Cardiac septum (tissue), 1 donor: ENCODE data around the gene PRKN. TPM values are rescaled to one million over a fixed set of nuclear protein-coding genes. Genes with fewer than 3 reads are reported as not detected.

Experiments used
- DNase-seq: peaks from one replicate; pipeline ENCODE4 v3.0.0-alpha.2; 2020; ENCODE audit warnings: low spot score
- intact Hi-C: fragments of 100-400 bp; cut with DNase I; formaldehyde crosslinking; loops from one replicate; pipeline ENCODE4 v1.14.0; 2022
- total RNA-seq: library from RNA; stranded (reverse); fragmentation: NEBNext Ultra II Directional; extraction: Animal tissue kit (Norgen Biotek cat#: 25700); gene quantifications from one replicate; pipeline ENCODE4 v1.2.1, GENCODE V29; 2021
- donor health status: DM: no; HTN: no; CAD: no.

Gene PRKN
- total RNA-seq, 1 donor from 2014 or later: 23.2 TPM

DNA sequence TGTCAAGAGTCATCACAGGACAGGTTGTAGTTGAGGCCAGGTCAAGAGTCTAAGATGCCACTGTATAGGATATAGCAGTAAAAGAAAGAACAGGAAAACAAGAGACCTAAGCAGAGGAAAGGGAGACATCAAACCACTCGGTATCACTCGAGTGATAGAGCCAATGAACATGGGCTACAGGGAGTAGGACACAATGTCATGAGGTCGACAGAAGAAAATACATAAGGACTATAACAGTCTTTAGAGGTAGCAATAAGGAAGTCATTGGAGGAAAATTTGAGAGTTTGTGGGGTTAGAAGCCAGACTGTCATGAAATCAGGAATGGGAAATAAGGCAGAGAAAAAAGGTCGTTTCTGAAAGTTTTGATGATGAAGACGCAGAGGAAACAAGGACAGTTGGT is 99.7 kb downstream of the PRKN start:
- intact Hi-C loops: no loop called here
- DNase-seq: no peak

DNA sequence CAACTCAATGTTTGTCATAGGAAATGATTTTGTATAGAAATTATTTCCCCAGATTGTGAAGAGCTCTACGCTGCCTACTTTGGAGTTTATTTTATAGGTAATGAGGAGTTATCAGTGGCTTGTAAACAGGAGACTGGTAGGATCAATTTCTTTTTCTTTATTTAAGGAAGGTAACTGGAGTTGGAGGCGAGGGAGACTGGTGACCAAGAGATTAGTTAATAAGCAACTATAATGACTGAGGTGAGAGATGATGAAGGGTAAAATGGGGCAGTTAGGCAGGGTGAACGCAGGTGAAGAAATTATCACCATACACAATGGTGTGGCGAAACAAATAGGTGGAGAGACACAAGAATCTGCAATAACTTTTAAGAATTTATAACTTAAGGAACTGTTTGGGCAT is 100.2 kb downstream of the PRKN start:
- intact Hi-C loops: no loop called here
- no peak for DNase-seq

DNA sequence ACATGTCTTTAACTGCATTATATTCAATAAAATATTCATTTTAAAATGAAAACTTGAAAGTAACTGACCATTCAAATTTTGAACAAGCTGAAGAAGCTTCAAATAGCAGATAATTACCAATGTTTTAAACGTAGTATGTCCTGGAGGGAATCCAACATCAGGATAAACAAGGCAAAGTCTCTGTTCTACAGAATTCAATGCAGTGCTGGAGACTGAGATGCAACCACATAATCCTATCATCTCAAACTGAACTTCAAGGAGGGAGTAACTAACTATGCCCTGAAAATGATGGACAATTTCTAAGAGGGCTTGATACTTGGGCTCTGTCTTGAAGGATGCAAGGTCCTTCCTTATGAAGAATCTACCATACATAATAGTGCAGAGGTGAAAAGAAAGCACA is 100.7 kb downstream of the PRKN start:
- no peak for DNase-seq
- intact Hi-C loops: no loop called here

DNA sequence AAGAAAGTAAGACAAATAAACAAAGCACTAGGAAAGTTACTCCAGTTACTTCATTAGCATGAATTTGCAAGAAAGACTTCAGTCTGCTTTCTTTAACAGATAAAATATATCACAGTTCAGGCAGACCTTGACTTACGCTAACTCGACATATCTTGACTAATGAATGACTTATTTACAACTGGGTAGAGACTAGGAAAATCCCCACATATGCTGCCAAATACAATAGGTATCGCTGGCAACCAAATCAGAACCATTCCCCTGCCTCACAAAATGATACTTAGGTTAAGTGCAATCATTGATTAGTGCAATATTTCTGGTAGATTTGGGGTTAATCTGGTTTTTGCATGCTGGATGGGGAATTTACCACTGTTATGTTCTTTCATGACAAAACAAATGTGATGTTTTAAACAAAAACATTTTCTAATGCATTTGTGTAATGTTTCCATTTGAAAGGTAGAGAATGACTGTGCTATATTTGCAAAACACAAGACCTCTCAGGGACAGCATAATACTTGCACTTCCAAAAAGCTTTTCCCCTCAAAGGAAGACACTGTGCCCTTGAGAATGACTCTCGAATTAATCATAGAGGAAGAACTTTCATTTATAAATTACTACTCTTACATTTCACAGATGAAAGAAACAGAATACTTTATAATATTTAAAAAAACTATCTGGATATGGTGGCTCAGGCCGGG is 101.6 kb downstream of the PRKN start:
- intact Hi-C loops: no loop called here
- no peak for DNase-seq

DNA sequence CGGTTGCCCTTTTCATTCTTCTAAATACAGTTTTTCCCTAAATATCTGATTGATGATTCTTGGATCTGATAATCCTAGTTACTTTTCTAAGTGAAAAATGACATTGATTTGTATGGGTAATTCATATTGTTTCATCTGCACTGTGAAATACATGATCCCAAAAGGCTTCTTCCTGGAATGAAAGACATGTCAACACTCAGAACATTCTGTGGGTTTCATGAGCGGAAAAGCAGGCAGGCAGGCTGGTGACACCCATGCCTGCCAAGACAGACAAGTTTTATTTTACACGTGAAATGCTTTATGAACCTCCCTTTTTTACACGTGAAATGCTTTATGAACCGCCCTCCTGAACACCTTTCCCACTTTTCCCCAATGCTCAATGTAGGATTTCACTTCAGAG is 105.0 kb downstream of the PRKN start:
- intact Hi-C loops: no loop called here

DNA sequence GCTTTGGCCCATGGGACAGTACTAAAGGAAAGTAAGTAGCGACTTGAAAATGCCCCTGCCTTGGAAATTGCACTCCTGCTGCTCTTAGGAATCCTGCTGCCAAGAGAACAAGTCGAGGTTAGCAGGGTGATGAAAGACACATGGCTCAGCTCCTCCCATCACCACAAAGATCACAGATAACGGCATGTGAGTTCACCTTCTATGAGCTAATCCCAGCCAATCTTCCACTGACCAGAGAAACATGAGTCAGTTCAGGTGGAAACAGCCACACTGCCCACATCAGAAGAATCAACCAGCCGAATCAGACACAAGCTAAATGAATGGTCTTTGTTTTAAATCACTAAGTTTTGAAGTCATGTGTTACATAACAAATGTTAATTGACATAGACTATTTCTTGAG is 106.3 kb downstream of the PRKN start:
- DNase-seq: no peak
- intact Hi-C loops: no loop called here

More for the DNA sequence above, 105.0 kb downstream of the PRKN start:
- DNase-seq: no peak

DNA sequence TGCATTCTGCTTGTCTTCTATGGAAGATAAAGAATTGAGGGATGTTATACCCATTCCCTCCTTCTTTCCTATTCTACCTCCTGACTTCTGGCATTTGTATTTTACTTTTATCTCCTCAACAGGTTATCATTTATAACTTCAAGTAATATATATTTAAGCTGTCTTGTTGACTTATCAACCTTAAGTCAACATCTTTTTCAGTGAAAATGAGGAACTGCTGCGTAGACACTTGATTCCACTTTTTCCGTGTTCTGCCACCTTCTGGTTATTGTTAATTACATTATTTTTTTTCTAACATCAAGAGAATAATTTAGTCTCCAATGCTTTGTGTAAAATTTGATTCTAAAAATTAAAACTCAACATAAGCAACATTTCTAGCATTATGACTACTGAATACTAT is 107.5 kb downstream of the PRKN start:
- no peak for DNase-seq
- intact Hi-C loops: no loop called here

DNA sequence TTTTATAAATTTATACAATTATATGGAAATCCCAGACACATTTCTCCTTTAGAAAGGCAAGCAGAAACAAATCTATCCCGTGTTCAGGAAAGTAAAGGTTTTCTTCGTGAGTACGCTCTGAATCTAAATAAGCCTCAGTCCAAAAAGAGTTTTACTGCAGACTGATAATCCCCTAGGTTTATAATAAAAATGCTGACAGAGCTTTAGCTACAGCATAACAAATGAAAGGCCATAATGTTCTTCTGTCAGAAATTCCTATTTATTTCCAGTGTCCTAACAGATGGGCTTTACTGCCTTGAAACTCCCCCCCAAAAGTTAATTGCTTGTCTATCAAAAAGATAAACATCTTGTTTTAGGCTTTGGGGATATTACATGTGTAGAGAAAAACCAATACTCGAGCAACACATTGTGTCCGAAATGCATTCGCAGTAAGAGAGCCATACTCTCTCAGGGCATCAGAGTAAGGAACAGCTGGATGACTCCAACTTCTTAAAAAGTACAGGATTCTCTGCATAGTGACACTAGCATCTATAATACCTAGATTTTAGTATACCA is 109.0 kb downstream of the PRKN start:
- intact Hi-C loops: no loop called here
- DNase-seq: no peak

DNA sequence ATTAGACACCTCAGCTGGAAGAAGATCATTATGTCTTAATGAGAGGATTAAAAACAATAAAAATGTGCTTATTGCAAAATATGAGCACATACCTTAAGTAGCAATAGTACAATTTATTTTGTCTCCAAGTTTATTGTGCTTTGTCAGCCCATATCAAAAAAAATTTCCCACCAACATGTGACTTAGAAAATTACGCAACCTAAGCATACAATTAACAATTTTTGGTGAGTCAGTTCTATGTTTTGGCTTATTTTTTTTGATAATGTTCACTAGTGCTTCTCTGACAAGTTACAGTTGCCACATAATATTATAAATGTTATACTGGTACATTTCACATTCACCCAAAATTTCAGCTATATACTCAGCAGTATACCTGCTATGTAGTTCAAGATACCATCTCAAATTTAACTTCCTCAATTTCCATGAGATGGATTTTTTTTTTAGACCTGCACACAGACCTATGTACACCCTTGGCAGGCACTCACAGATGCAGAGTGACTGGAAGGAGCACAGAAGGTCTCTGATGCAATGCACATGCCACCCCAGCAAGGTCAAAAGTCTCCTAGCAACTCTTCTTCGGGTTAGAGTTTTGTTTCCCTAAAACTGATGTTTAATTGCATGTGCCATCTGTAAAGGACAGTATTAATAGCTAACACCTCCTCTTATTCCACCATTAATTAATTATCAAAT is 112.4 kb downstream of the PRKN start:
- intact Hi-C loops: no loop called here
- DNase-seq: no peak

DNA sequence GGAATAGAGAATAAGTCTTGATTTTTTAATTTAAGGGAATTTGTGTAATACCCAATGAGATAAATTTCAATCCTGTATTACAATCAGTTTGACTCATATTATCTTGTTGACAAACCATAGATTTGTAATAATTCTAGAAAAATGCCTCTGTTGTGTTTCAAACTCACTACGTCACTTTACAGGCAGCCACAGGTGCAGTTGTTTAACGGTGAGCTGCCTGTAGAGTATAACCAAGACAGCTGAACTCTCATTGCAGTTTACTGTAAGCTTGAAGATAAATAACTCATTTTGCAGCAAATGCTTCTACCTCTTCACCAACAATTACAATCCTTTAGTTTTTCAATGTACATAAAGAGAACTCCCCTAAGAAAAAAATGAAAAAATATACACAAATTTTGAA is 114.3 kb downstream of the PRKN start:
- intact Hi-C loops: no loop called here
- DNase-seq: no peak

DNA sequence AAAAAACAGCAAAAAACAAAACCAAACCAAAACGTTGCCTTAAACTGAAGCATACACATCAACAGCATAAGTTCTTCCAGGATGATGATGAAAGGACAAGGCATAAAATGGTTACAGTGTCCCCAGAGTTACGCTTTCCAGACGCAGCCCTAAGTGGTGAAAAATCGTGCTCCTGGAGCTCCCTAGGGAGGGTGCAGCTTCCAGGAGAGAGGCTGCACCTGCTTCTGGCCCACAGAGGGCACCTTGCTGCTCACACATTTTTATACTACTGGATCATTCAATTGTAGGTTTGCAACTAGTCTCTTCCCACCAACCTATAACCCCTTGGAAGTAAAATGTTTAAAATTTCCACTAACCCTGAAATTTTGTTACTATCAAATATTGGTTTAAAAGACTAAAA is 115.0 kb downstream of the PRKN start:
- intact Hi-C loops: no loop called here

DNA sequence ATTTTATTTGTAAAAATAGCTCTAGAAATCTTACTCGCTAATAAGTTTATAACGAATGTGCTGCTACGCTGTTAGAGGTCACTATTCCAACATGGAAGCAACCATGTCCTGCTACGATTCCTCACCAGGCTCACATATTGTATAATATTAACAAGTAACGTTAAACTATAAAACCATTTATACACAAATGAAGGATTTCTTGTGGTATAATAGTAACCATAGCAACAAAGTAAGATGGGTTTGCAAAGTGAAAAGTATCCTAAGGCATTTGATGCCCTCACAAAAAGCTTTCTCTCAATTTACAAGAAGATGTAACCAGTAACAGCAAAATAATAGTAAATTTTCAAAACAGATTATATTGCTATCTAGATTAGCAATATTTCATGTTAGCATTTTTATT is 117.2 kb downstream of the PRKN start:
- intact Hi-C loops: no loop called here
- DNase-seq: no peak

More for the DNA sequence above, 115.0 kb downstream of the PRKN start:
- DNase-seq: no peak

DNA sequence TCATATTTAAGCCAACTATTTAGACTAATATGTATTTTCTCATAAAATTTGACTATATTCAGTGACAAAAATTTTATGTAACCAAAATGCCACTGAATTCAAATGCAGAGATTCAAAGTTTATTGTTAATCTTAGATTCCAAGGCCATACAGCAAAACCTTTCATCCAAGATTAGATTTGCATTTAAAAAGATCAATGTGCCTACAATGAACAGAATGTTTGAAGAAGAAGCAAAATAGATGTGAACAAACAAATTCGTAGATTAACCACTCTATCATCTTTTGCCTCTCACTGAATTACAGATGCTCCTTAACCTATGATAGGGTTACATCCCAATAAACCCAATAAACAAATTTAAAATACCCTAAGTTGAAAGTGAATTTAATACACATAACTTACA is 121.7 kb downstream of the PRKN start:
- no peak for DNase-seq
- intact Hi-C loops: no loop called here

DNA sequence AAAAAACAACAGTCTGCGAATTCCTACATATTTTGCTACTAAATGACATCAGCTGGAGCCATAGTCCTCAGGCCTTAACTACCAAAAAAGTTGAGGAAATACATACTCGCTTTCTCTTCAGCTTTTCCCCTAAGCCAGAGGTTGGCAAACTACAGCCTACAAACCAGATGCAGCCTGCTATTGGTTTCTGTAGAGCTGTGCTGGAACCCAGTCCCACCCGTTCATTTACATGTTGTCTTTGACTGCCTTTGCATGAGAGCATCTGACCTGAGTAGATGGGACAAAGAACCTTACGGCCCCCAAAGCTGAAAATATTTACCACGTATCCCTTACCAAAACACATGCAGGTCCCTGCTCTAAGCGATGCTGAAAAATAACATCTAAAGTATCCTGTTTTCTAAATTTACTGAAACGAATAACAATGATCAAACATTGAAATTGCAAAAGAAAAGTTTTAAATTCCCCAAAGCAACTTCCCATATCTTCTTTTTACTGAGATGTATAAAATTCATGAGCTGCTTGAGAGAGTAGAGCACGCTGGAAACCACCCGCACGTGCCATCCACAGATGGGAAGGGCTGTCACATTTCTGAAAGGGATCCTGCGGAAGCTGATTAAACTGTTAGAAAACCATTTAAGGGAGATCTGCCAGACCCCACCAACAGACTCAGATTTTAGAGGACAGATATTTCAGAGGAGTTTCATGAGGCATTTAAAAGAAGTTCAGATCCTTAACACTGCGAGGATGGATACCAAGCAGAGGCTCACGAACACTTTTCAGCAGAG is 124.1 kb downstream of the PRKN start:
- DNase-seq: no peak
- intact Hi-C loops: no loop called here

DNA sequence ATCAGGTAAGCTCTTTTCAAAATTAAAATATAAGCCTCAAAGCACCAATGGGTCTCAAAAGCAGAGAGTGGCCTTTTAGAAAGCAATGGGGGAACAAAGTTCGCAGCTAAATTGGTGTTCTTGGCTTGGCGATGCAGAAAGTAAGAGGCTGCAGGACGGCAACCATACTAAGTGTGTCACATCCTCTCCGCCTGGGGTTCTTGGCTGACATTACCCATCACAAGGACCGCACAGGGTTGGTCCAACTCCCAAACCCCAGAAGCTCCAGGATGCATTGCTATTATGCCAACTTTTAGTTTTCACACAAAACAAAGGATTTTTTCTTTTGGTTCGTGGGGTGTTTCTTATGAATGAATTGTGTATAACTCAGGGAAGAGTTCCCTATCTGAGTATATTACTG is 124.8 kb downstream of the PRKN start:
- intact Hi-C loops: no loop called here
- DNase-seq: no peak

DNA sequence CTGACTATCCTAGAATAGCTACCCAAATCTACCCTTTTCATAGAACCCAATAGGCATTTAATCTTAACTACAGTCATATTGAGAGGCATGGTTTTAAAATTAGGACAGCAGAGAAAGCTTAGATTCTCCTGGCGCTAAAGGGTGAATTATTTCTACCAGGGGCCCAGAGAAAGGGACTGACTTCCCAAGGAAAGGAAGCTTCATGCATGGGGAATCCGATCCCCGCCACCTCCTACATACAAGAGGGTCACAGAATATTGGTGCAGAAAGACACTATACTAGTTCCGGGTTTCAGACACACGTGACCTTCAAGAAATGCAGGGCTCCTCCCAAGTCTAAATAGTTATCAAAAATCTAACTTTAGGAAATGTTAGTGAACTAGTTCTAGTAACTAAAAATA is 130.9 kb downstream of the PRKN start:
- DNase-seq: no peak
- intact Hi-C loops: no loop called here

DNA sequence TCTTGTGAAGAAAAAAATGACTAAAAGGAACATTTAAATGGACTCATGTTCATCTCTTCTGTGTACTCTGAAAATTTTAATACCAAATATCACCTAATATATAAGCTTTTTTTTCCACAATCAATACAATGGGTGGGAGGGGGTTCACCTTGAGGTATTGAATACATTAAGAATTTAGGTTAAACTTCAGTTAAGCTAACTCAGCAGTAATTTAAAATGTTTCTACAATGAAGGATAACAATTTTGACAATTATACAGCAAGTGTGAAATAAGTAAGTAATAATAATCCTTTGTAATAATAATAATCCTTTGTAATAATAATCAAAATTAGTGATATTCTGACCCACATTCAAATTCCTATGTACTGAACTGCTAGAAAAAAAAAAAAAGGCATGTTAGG is 136.0 kb downstream of the PRKN start:
- DNase-seq: no peak
- intact Hi-C loops: no loop called here

DNA sequence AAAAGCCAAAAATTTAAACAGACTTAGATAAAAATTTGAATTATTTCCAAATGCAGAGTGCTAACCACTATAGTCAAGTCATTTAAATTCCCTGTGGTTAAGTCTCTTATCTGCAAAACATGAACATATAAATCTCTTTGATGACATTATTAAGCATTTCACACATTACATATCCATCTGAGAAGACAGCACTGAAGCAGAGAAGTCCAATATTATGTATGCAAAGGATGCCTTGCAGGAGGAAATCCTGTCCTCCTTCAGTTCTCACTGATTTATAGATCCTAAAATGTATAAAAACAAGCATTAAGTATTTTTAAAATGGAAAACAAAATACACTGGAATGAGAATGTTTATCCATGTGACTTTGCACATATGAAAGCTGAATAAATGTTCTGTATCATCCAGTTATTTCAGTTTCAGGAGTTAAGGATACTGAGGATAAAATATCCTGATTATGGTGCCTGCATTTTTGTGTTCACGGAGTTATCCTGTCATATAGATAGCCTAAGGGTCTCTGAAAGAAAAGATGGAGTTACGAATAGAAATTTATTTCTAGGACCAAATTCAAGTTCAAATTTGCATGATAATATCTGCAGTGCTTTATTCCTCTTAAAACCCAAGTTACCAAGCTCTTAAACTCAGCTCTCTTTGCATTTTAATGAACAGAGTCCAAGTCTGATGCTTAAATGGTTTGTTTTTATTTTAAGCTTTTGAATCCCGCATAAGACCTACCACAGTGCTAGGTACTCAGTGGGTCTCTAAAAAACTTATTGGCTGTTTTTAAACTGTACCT is 145.4 kb downstream of the PRKN start:
- intact Hi-C loops: no loop called here
- DNase-seq: no peak

DNA sequence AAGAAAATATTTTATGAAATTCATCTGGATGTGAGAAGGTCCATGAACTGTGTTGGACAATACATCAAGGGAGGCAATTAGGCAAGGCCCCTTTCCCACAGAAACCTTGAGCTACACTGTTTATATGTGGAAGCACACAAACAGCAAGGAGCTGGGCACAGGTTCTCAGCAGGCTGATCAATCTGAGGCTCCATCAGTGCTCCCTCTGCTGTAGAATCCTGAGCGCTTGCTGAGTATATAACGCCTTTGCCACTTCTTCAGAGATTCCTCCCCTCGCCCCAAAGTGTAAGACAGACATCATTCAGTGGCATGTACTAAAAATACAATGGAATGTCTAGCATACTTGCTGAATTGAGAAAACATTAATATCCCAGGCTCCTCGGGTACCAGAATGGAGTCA is 146.9 kb downstream of the PRKN start:
- no peak for DNase-seq
- intact Hi-C loops: no loop called here

DNA sequence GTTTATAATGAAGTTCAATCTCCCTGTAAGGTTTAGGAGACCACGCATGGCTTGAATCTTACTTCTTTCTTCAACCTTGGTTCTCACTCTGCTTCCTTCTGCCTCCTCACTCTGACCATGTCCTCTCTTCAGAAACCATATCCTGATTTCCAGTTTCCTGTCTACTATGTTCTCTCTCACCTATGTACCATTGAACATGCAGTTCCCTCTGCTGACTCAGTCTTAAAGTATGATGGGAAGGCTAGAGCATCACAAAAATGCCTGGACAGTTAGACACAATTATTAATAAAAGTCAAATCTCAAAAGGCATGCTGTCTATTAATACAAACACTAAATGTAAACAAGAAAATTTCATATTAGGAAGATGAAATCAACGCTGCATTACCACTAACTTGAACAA is 151.6 kb downstream of the PRKN start:
- intact Hi-C loops: no loop called here
- DNase-seq: no peak
